ENCODE measurements around the gene ASCC2.

ASCC2 gene

GRCh38 chr22:29814003-29814402 is 24.1 kb downstream of the ASCC2 start:
- no peak for TF ChIP-seq CTCF (IDR thresholded peaks at IDR 0.05; ENCODE audit: extremely low read depth, insufficient read depth, missing control alignments)
- in situ Hi-C loops (cut with MboI; ENCODE audit: low pct_unique_long_range_greater_than_20kb, low sequenced_read_pairs, unreplicated experiment) = no loop called here
- no peak for DNase-seq (ENCODE audit: low spot score)

GRCh38 chr22:29813563-29813962 is 24.5 kb downstream of the ASCC2 start:
- no peak for TF ChIP-seq CTCF (IDR thresholded peaks at IDR 0.05; ENCODE audit: extremely low read depth, insufficient read depth, missing control alignments)

GRCh38 chr22:29813126-29813525 is 24.9 kb downstream of the ASCC2 start:
- in situ Hi-C loops (cut with MboI; ENCODE audit: low pct_unique_long_range_greater_than_20kb, low sequenced_read_pairs, unreplicated experiment) = no loop called here
- TF ChIP-seq CTCF (IDR thresholded peaks at IDR 0.05; ENCODE audit: extremely low read depth, insufficient read depth, missing control alignments) = no peak
- DNase-seq (ENCODE audit: low spot score) = no peak

More at GRCh38 chr22:29813563-29813962, 24.5 kb downstream of the ASCC2 start:
- in situ Hi-C loops (cut with MboI; ENCODE audit: low pct_unique_long_range_greater_than_20kb, low sequenced_read_pairs, unreplicated experiment) = no loop called here
- no peak for DNase-seq (ENCODE audit: low spot score)

GRCh38 chr22:29811377-29811776 is 26.7 kb downstream of the ASCC2 start:
- in situ Hi-C loops (cut with MboI; ENCODE audit: low pct_unique_long_range_greater_than_20kb, low sequenced_read_pairs, unreplicated experiment) = no loop called here
- no peak for DNase-seq (ENCODE audit: low spot score)
- no peak for TF ChIP-seq CTCF (IDR thresholded peaks at IDR 0.05; ENCODE audit: extremely low read depth, insufficient read depth, missing control alignments)

GRCh38 chr22:29810216-29810615 is 27.9 kb downstream of the ASCC2 start:
- DNase-seq (ENCODE audit: low spot score) = no peak
- in situ Hi-C loops (cut with MboI; ENCODE audit: low pct_unique_long_range_greater_than_20kb, low sequenced_read_pairs, unreplicated experiment) = no loop called here
- no peak for TF ChIP-seq CTCF (IDR thresholded peaks at IDR 0.05; ENCODE audit: extremely low read depth, insufficient read depth, missing control alignments)

GRCh38 chr22:29806196-29806595 is 31.9 kb downstream of the ASCC2 start:
- in situ Hi-C loops (cut with MboI; ENCODE audit: low pct_unique_long_range_greater_than_20kb, low sequenced_read_pairs, unreplicated experiment) = no loop called here
- no peak for TF ChIP-seq CTCF (IDR thresholded peaks at IDR 0.05; ENCODE audit: extremely low read depth, insufficient read depth, missing control alignments)
- no peak for DNase-seq (ENCODE audit: low spot score)

GRCh38 chr22:29804985-29805384 is 33.1 kb downstream of the ASCC2 start:
- DNase-seq (ENCODE audit: low spot score) = no peak
- TF ChIP-seq CTCF (IDR thresholded peaks at IDR 0.05; ENCODE audit: extremely low read depth, insufficient read depth, missing control alignments) = no peak
- in situ Hi-C loops (cut with MboI; ENCODE audit: low pct_unique_long_range_greater_than_20kb, low sequenced_read_pairs, unreplicated experiment) = no loop called here

All from GM13977 (cell line).